CD14-positive monocyte (primary cell): ENCODE measurements around the gene UBE2G2. TPM values are rescaled to one million over a fixed set of nuclear protein-coding genes. Genes with fewer than 3 reads are reported as not detected.

Experiments used
- DNase-seq, 3 donors: peaks; one replicate each; pipeline ENCODE4 v3.0.0-alpha.2; 2011 to 2022
- H2AFZ ChIP-seq: 2 replicates; pipeline ENCODE4 v1.6.0; 2012; ENCODE audit warnings: mild to moderate bottlenecking, low read depth, low read length, inconsistent platforms; ENCODE audit not compliant: insufficient read depth, poor library complexity, severe bottlenecking
- H3K27ac ChIP-seq, 2 donors: 1 replicate in 1 of 2; 2 replicates in 1 of 2; pipeline ENCODE4 v1.5.1; 2012 to 2013; ENCODE audit warnings: low read length in 2 of 2, control low read depth in 1 of 2, inconsistent platforms in 1 of 2, low read depth in 1 of 2, mild to moderate bottlenecking in 1 of 2
- H3K27me3 ChIP-seq, 2 donors: one replicate each; pipeline versions ENCODE4 v1.6.0 to v1.6.1; 2011 to 2013; ENCODE audit warnings: low read length in 2 of 2; ENCODE audit not compliant: control insufficient read depth in 2 of 2, insufficient read depth in 2 of 2
- H3K36me3 ChIP-seq, 2 donors: replicated peaks in 1 of 2; 1 replicate in 1 of 2; 2 replicates in 1 of 2; pipeline versions ENCODE4 v1.5.1 to v1.6.1; 2012 to 2013; ENCODE audit warnings: low read length in 2 of 2, control low read depth in 1 of 2, inconsistent platforms in 1 of 2, mild to moderate bottlenecking in 1 of 2; ENCODE audit not compliant: insufficient read depth in 2 of 2, control insufficient read depth in 1 of 2
- H3K4me1 ChIP-seq, 2 donors: 1 replicate in 1 of 2; 2 replicates in 1 of 2; pipeline versions ENCODE4 v1.5.1 to v1.6.1; 2012 to 2013; ENCODE audit warnings: low read length in 2 of 2, control low read depth in 1 of 2, inconsistent platforms in 1 of 2, mild to moderate bottlenecking in 1 of 2, moderate library complexity in 1 of 2; ENCODE audit not compliant: insufficient read depth in 2 of 2, control insufficient read depth in 1 of 2
- H3K4me2 ChIP-seq: replicated peaks from 2 replicates; pipeline ENCODE3; 2012; ENCODE audit warnings: low read length, moderate library complexity, mild to moderate bottlenecking; ENCODE audit not compliant: poor library complexity, severe bottlenecking; ENCODE audit errors: extremely low read depth
- H3K4me3 ChIP-seq, 3 experiments: fragments of 200-600 bp in 1 of 3; sonication (generic) in 1 of 3; replicated peaks in 1 of 3; 1 replicate in 2 of 3; 2 replicates in 1 of 3; pipeline ENCODE4 v1.5.1; 2011 to 2013; ENCODE audit warnings: low read length in 3 of 3, mild to moderate bottlenecking in 3 of 3, control low read depth in 2 of 3, low read depth in 2 of 3, inconsistent platforms in 1 of 3, moderate library complexity in 1 of 3
- H3K79me2 ChIP-seq: 2 replicates; pipeline ENCODE4 v1.6.0; 2012; ENCODE audit warnings: mild to moderate bottlenecking, control low read depth, inconsistent platforms, low read length, moderate library complexity; ENCODE audit not compliant: insufficient read depth
- H3K9ac ChIP-seq: 2 replicates; pipeline ENCODE4 v1.6.0; 2017; ENCODE audit warnings: low read length, mild to moderate bottlenecking; ENCODE audit not compliant: insufficient read depth, poor library complexity, severe bottlenecking
- H3K9me3 ChIP-seq, 2 donors: replicated peaks in 1 of 2; 1 replicate in 1 of 2; 2 replicates in 1 of 2; pipeline versions ENCODE4 v1.5.1 to v1.6.1; 2012 to 2013; ENCODE audit warnings: low read length in 2 of 2, control low read depth in 1 of 2; ENCODE audit not compliant: control insufficient read depth in 1 of 2, insufficient read depth in 1 of 2
- H4K20me1 ChIP-seq: 2 replicates; pipeline ENCODE4 v1.6.0; 2012; ENCODE audit warnings: mild to moderate bottlenecking, low read length, control low read depth, moderate library complexity; ENCODE audit not compliant: insufficient read depth
- H3K27ac Mint-ChIP-seq, 7 donors: one replicate each; pipeline ENCODE4 v1.8.0; 2020; ENCODE audit warnings: mild to moderate bottlenecking in 7 of 7, mixed read lengths in 7 of 7, moderate library complexity in 6 of 7, inconsistent platforms in 2 of 7
- H3K27me3 Mint-ChIP-seq, 3 donors: one replicate each; pipeline ENCODE4 v1.8.0; 2021 to 2022; ENCODE audit warnings: low read depth in 3 of 3, mild to moderate bottlenecking in 3 of 3, mixed read lengths in 3 of 3, moderate library complexity in 3 of 3, inconsistent platforms in 1 of 3
- H3K36me3 Mint-ChIP-seq, 2 donors: one replicate each; pipeline ENCODE4 v1.8.0; 2020; ENCODE audit warnings: mixed read lengths in 2 of 2, inconsistent platforms in 1 of 2, mild to moderate bottlenecking in 1 of 2
- H3K4me1 Mint-ChIP-seq: one replicate; pipeline ENCODE4 v1.8.0; 2020; ENCODE audit warnings: mild to moderate bottlenecking, mixed read lengths
- H3K4me3 Mint-ChIP-seq, 2 donors: one replicate each; pipeline ENCODE4 v1.8.0; 2020; ENCODE audit warnings: mild to moderate bottlenecking in 2 of 2, mixed read lengths in 2 of 2, moderate library complexity in 1 of 2
- H3K9me3 Mint-ChIP-seq, 7 donors: one replicate each; pipeline ENCODE4 v1.8.0; 2020 to 2022; ENCODE audit warnings: mixed read lengths in 7 of 7, mild to moderate bottlenecking in 6 of 7, moderate library complexity in 6 of 7, inconsistent platforms in 2 of 7
- CTCF ChIP-seq: fragments of 200-600 bp; IDR thresholded peaks from one replicate; pipeline ENCODE4 v1.8.0; 2022; ENCODE audit warnings: antibody characterized with exemption, mild to moderate bottlenecking
- WGBS: methylation state at CpG from one replicate; pipeline ENCODE4 v1.1.5; 2013; ENCODE audit warnings: missing lambda C conversion rate; ENCODE audit not compliant: insufficient coverage; 5-methylcytosine and 5-hydroxymethylcytosine counted together
- intact Hi-C, 2 donors: fragments of 100-400 bp; cut with micrococcal nuclease; formaldehyde crosslinking; loops; one replicate each; pipeline versions ENCODE4 v1.15.0 to v1.15.1; 2023
- polyA plus RNA-seq, 3 donors: library from polyadenylated mRNA; depleted of rRNA in 1 of 3; unstranded in 2 of 3; stranded (reverse) in 1 of 3; fragments of 300-500 nt in 2 of 3; fragments of >200 nt in 1 of 3; fragmentation: Illumina TruSeq in 2 of 3; gene quantifications; 1 replicate in 2 of 3; 2 replicates in 1 of 3; pipeline ENCODE4 v1.2.3, GENCODE V29; 2012 to 2021

UBE2G2 gene
- polyA plus RNA-seq, 3 donors = 22.5 to 123 (median 31.0) TPM

DNA sequence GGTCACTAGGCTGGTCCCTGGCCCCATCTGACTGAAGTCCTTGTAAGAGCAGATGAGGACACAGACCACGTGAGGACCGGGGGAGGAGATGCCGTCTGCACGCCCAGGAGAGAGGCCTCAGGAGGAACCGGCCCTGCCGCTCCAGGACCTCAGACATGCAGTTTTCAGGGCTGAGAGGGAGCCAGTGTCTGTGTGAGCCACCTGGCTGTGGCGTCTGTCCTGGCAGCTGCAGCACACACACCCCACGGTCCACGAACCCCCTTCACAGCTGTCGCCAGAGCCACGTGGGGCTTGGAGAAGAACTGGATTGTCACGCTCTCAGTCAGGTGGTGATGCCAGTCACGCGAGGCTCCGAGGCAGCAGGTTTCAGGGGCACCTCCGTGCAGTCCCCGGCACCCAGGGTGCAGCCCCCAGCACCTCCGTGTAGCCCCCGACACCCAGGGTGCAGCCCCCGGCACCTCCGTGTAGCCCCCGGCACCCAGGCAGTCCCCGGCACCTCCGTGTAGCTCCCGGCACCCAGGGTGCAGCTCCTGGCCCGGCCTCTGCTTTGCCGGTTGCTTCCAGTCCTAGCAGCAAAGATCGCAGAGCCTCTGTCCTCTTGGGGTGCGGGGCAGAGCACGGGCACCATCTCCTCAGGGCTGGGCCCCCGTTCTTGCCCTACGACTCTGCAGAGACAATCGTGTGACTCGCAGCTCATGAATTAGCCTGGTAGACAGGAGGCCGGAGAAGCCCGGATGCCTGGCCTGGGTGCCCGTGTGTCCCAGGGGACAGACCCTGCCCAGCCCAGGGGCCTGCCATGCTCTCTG is 35.2 kb upstream of the UBE2G2 start:
- Mint-ChIP-seq H3K4me1 (peaks cover 11% of the 10 kb centered on the region), H3K27me3 (peaks cover 2 to 7% (median 6%) of the 10 kb centered on the region in 3 donors), H3K36me3 (no peaks in the 10 kb centered on the region), H3K9me3 (peaks cover 0 to 2% (median 0%) of the 10 kb centered on the region in 7 donors), H3K27ac (no peak overlapping the region), H3K4me3 (no peak overlapping the region)
- Histone ChIP-seq H3K27me3 (no peaks in the 10 kb centered on the region), H3K9me3 (no peaks in the 10 kb centered on the region), H3K9ac (no peak overlapping the region), H3K27ac (no peak overlapping the region), H4K20me1 (no peaks in the 10 kb centered on the region), H3K4me1 (peaks cover 0 to 3% of the 10 kb centered on the region in 2 donors), H3K36me3 (no peaks in the 10 kb centered on the region), H3K4me2 (no peak overlapping the region), H2AFZ (no peak overlapping the region), H3K79me2 (no peaks in the 10 kb centered on the region), H3K4me3 (no peak overlapping the region)
- 92% methylated on average over 37 of the region's 37 CpGs for WGBS
- no peak for TF ChIP-seq CTCF
- DNase-seq = no peak
- intact Hi-C loops = no loop called here

DNA sequence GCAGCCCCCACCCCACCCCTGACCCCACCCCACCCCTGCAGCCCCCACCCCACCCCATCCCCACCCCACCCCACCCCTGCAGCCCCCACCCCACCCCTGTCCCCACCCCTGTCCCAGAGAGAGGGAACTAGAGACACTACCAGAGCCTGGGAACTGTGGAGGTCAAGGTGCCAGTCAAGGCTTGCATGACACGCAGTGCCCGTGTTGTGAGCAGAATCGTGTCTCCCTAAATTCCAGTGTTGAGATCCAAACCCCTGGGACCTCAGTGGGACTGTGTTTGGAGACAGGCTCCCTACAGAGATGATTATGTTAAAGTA is 34.7 kb upstream of the UBE2G2 start:
- WGBS = 100% methylated on average over 3 of the region's 3 CpGs
- intact Hi-C loops = no loop called here
- peaks cover 2 to 7% (median 6%) of the 10 kb centered on the region in 3 donors for H3K27me3 Mint-ChIP-seq

More for the DNA sequence above, 34.7 kb upstream of the UBE2G2 start:
- Histone ChIP-seq H3K4me3 (no peak overlapping the region), H4K20me1 (no peaks in the 10 kb centered on the region), H3K9me3 (no peaks in the 10 kb centered on the region), H3K36me3 (no peaks in the 10 kb centered on the region), H3K79me2 (no peaks in the 10 kb centered on the region), H3K4me1 (peaks cover 2 to 7% of the 10 kb centered on the region in 2 donors), H2AFZ (no peak overlapping the region), H3K4me2 (no peak overlapping the region), H3K27ac (no peak overlapping the region), H3K9ac (no peak overlapping the region), H3K27me3 (no peaks in the 10 kb centered on the region)
- Mint-ChIP-seq H3K4me3 (no peak overlapping the region), H3K36me3 (no peaks in the 10 kb centered on the region), H3K9me3 (peaks cover 0 to 2% (median 0%) of the 10 kb centered on the region in 7 donors), H3K27ac (no peak overlapping the region), H3K4me1 (peaks cover 15% of the 10 kb centered on the region)
- no peak for DNase-seq
- TF ChIP-seq CTCF = no peak
